GM19395 (cell line): ENCODE results near the gene SLC7A1.

ENCODE experiments used
- ATAC-seq: cut with Tn5 transposase; IDR thresholded peaks from one replicate; pipeline ENCODE4 v1.9.1; 2021; ENCODE audit warnings: mild to moderate bottlenecking, moderate library complexity; ENCODE audit not compliant: unreplicated experiment

SLC7A1 gene

DNA sequence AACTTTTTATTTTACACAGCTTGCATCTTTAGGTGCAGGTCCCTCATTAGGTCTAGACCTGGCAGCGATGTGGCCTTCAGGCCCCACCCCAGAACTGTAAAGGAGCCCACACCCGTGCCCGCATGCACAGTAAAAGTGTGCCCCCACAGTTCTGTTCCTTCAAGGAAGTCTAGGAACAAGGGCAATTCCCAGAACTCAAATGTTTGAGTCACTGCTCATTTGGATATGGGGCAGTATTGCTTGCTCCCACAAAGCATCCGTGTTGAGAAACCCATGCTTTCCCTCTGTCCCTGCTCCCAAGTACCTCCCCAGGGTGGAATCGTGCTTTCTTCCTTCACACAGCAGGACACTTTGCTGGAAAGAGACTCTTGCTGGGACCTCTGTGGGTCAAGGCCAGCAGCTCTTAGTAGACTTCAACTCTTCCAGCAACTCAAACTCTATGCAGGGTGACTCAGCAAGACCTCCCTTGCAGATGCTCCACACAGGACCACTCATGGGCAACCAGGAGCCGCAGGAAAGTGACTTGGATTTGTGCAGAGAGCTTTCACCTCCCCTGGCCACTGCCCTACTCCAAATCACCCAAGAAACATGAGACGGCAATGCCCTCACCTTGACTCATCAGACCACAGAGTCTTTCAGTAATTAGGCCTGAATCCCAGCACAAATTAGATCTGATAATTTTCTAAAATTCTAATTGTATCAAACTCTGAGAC, 12.3 kb downstream of the SLC7A1 start:
- no peak for ATAC-seq

- ATAC-seq = no peak
Measured at GRCh38 chr13:29582171-29582570, 13.3 kb downstream of the SLC7A1 start.

DNA sequence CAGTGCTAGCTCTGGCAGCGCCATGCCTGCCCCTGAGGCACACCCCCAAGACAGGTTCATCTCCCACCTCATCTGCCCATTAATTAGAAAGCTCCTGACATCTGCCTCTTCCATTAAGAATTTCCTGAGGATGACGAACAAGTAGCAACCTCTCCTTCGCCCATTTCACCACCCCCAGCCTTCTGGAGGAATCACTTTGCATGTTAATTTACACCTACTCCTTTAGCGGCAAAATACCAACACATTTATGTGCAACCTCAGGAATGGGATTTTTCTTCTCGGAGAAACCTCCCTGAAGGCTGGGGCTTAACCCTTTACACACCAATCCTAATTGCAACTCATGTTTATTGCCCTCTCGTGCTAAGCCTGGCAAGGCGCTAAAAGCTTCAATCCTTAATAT, 13.8 kb downstream of the SLC7A1 start:
- ATAC-seq = no peak

- no peak for ATAC-seq
Measured at GRCh38 chr13:29579094-29579493, 16.4 kb downstream of the SLC7A1 start.

- ATAC-seq = no peak
Measured at GRCh38 chr13:29578300-29579085, 17.0 kb downstream of the SLC7A1 start.

DNA sequence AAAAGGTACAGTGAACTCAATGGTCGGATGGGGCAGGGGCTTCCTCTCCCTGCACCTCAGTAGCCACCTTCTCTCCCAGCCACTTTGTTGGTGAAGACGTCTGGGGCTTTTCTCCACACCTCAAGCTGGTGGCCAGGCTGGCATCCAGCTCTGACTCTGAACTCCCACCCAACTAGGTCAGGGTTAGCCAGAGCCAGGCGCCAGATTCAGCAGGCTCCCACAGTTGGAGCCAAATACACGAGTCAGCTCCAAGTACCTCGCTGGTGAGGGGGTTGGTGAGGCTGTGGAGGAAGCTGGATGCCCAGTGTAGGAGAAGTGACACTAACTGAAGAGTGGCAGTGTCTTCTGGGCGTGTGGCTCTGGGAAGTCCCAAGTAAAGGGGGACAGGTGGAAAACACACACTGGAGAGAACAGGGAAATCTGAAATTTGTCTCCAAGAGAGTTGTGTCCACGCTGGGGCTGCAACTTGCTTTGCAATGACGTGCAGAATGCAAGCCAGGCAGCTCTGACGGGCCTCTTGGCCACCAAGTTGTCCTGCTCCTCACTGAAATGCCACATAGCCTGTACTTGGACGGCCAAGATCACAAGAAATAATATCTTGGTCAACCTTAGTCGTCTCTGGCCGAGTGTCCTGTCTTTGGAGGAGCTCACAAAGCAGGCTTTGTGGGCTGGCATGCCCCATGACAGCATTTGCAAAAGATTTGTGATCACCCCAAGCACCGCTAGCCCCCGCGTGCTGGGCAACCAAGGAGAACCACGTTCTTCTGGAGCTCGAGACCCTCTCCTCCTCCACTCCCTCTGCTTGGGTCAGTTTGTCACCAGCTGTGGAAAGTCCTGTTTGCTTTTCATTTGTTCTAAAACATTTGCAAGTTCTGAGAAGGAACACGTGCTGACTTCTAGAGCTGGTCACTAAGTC, 18.1 kb downstream of the SLC7A1 start:
- no peak for ATAC-seq

- ATAC-seq = no peak
Measured at GRCh38 chr13:29576581-29576980, 18.9 kb downstream of the SLC7A1 start.

- no peak for ATAC-seq
Measured at GRCh38 chr13:29575098-29575497, 20.4 kb downstream of the SLC7A1 start.

GRCh38 chr13:29573190-29573589, 22.3 kb downstream of the SLC7A1 start:
- no peak for ATAC-seq

- no peak for ATAC-seq
Measured at GRCh38 chr13:29572575-29572974, 22.9 kb downstream of the SLC7A1 start.

DNA sequence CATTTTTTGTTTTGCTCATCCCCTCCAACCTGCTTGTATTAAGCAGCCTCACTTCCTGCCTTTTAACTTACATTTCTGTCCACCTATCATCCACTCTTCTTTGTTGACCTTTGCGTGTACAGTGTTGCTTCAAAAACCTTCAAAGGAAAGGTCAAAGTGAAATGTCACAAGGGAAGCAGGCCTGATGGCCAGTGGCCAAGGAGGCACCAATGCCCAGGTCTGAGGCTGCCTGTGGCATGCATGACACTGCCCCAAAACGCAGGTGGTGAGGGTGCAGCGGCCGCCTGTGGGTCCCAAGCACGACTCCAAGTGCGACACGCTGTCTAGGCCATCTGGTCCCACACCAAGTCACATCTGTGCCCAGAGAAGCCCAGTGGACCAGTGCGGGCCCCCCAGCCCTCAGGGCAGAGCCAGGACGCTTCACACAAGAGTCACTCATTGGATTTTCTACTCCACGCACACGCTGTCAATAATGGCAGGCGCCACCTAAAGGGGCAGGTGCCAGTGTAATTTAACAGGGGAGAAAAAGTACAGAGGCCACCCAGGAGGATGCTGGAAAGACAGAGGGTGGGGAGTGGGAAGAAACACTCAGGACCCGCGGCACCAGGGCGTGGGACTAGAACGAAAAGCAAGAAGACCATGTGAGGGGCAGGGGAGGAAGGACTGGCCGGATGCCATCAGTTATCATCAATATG, 23.5 kb downstream of the SLC7A1 start:
- no peak for ATAC-seq

GRCh38 chr13:29570051-29570654, 25.3 kb downstream of the SLC7A1 start:
- no peak for ATAC-seq

- no peak for ATAC-seq
Measured at GRCh38 chr13:29569253-29570050, 26.0 kb downstream of the SLC7A1 start.

DNA sequence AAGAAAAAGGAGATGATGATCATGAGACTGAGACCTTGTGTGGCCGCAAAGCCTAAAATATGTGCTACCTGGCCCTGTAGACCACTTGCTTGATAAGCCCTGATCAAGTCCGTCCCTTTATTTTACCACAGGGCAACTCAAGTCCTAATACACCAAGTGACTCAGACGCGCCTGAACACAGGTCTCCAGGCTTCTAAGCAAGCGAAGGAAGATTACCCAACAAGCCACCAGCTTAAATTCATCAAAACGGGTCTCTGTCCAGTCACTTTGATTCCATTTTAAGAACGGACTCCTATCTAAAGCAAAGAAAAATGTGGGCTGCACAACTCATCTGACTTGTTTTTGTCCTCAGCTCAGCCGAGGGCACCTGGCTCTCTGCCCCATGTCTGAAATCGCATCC, 26.8 kb downstream of the SLC7A1 start:
- no peak for ATAC-seq

DNA sequence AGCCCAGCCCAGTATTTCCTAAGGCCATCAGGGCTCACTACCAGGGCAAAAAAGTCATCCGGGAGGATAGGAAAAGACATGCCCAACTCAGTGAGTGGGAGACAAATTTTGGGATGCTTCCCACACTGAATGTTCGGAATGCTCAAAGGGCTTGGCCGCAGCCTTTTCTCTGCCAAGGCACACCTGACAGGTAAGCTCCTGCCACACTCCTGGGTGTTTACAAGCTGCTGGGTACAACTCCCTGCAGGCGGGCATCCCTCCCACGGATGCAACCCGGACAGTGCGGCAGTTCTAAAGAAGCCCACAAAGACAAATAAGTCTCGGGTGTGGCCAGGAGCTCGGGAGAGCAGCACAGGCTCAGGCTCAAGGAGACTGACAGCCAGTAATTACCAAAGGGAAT, 28.1 kb downstream of the SLC7A1 start:
- no peak for ATAC-seq

GRCh38 chr13:29566206-29566605, 29.3 kb downstream of the SLC7A1 start:
- no peak for ATAC-seq

- ATAC-seq = no peak
Measured at GRCh38 chr13:29564818-29565217, 30.7 kb downstream of the SLC7A1 start.

GRCh38 chr13:29564373-29564772, 31.1 kb downstream of the SLC7A1 start:
- no peak for ATAC-seq

GRCh38 chr13:29563941-29564340, 31.5 kb downstream of the SLC7A1 start:
- ATAC-seq = no peak
